GM12872 (cell line): ENCODE measurements around the gene THADA.
A peak's percentile ranks its signal among the peaks of the same experiment; 100 is the strongest.

Experiments
- TF ChIP-seq, protein P1 (sequence below): IDR thresholded peaks from 3 replicates; pipeline ENCODE4 v1.5.1; 2011; ENCODE audit warnings: low read depth, mild to moderate bottlenecking, low read length, moderate library complexity; ENCODE audit not compliant: insufficient read depth

The THADA gene

DNA sequence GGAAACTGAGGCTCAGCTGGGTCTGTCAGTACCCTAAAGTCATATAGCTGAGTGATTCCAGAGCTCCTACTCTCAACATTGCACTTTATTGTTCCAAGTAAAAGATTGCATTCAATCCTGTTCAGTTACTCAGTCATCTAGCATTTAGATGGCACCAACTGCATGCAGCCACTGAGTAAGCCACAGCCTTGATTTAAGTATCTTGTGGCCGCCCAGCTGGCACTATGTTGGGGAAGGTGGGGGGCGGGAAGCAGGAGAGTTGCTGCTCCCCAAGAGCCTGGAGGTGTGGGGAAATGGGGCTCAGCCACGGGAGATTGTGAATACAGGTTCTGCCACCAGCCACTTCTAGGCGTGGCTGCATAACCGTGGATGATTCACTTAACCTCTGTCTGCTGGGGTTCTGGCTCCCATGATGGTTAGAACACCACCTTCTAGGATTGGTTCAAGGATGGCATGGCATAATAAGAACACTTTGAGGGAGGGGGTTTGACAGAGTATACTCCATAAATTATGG, 386.6 kb downstream of the THADA start:
- TF ChIP-seq, protein P1, sequence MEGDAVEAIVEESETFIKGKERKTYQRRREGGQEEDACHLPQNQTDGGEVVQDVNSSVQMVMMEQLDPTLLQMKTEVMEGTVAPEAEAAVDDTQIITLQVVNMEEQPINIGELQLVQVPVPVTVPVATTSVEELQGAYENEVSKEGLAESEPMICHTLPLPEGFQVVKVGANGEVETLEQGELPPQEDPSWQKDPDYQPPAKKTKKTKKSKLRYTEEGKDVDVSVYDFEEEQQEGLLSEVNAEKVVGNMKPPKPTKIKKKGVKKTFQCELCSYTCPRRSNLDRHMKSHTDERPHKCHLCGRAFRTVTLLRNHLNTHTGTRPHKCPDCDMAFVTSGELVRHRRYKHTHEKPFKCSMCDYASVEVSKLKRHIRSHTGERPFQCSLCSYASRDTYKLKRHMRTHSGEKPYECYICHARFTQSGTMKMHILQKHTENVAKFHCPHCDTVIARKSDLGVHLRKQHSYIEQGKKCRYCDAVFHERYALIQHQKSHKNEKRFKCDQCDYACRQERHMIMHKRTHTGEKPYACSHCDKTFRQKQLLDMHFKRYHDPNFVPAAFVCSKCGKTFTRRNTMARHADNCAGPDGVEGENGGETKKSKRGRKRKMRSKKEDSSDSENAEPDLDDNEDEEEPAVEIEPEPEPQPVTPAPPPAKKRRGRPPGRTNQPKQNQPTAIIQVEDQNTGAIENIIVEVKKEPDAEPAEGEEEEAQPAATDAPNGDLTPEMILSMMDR = no peak

DNA sequence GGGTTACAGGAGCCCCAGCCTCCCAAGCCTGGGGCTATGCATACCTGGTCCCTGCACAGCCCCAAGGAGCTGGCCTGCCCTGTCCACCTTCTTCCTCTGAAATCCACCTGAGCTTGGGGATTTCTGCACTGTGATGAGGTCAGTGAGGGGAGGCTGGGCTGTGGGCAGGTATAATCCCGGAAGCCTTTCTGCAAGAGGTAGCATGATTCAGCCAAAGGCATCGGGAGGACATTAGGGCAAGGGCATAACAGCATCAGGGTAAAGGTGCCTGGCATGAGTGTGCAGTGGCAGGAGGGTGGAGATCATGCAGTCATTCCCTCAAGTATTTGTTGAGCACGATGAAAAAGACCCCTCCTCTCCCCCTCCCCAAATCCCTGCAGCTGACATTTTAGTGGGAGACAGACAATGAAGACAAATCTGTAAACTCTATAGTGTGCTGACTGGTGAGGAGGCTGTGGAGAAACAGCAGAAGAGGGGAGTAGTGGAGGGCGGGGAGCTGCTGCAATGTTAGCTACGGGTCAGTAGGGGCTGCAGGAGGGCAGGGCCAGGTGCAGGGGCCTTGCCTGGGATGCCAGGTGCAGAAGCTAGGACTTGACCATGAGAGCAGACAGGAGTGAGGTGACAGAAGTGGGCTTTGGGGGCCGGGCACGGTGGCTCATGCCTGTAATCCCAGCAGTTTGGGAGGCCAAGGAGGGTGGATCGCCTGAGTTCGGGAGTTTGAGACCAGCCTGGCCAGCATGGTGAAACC, 388.1 kb downstream of the THADA start:
- TF ChIP-seq, protein P1 = 0 out of 3 replicates have a peak, but pooled peaks have one; percentile 25

DNA sequence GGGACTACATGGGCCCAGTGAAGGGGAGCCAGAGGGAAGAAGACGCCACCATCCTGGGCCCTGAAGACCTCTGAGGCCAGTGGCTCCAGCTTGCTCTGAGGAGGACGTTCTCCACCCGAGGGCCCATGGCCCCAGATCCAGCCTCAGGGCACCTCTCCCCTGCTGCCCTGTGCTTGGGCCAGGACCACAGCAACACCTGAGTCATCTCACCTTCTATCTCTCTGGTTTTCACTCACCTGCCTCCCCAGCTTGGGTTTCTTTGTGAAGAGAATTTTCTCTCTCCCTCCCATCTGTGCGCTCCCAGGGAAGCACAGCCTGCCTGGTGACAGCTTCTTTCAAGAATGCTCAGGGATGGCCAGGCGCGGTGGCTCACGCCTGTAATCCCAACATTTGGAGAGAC, 389.2 kb downstream of the THADA start:
- TF ChIP-seq, protein P1 = no peak

- TF ChIP-seq, protein P1 = no peak
These were observed 392.5 kb downstream of the THADA start for GRCh38 chr2:43203373-43203772.

DNA sequence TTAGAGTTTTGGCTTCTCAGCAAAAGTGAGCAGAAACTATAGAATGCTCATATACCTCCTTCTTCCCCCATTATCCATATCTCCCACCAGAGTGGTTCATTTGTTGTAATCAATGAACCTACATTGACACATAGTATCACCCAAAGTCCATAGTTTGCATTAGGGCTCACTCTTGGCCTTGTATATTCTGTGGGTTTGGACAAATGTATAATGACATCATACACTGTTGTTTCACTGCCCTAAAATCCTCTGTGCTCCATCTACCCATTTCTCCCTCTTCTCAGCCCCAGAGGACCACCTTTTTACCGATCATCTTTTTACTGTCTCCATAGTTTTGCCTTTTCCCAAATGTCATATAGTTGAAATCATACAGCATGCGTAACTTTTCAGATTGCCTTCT, 393.5 kb downstream of the THADA start:
- TF ChIP-seq, protein P1 = no peak

GRCh38 chr2:43201497-43201896, 394.3 kb downstream of the THADA start:
- TF ChIP-seq, protein P1 = no peak

DNA sequence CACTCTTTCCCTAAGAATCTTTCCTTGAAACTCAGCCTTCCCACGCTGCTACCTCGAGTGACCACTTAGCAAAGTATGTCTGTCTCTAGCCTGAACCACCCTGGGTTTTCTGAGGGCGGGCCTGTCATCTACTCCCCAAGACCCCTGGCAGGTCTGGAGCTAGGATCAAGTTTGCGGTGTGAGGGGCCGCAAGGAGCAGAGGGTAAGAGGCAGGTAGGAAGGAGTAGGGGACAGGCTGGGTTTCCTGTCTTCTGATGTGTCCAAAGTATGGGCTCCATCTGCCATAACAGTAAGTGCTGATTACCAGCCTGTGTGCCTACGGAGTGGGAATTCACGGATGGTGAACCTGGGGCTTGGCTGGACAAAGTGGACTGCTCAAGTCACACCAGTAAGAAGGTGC, 394.8 kb downstream of the THADA start:
- TF ChIP-seq, protein P1 = no peak
